Sigmoid colon (tissue), 7 donors: ENCODE measurements around the gene GPR180. TPM values are rescaled to one million over a fixed set of nuclear protein-coding genes. Genes with fewer than 3 reads are reported as not detected.

Source experiments
- DNase-seq: peaks from one replicate; pipeline ENCODE4 v3.0.0-alpha.2; 2019
- H3K27ac ChIP-seq, 4 donors: fragments of 200-600 bp; sonication (generic); one replicate each; pipeline ENCODE4 v1.5.1; 2016 to 2019; ENCODE audit warnings: mild to moderate bottlenecking in 1 of 4
- H3K27me3 ChIP-seq, 3 donors: fragments of 200-600 bp; sonication (generic); one replicate each; pipeline ENCODE4 v1.5.1; 2019; ENCODE audit warnings: mild to moderate bottlenecking in 1 of 3
- H3K36me3 ChIP-seq, 4 donors: fragments of 200-600 bp; sonication (generic); one replicate each; pipeline ENCODE4 v1.5.1; 2016 to 2019
- H3K4me1 ChIP-seq, 4 donors: fragments of 200-600 bp; sonication (generic); one replicate each; pipeline ENCODE4 v1.5.1; 2017 to 2019
- H3K4me3 ChIP-seq, 4 donors: fragments of 200-600 bp; sonication (generic); one replicate each; pipeline ENCODE4 v1.5.1; 2017 to 2019; ENCODE audit warnings: mild to moderate bottlenecking in 2 of 4, moderate library complexity in 1 of 4
- H3K9me3 ChIP-seq, 4 donors: fragments of 200-600 bp in 3 of 4; sonication (generic) in 3 of 4; one replicate each; pipeline versions ENCODE4 v1.5.1 to v1.6.1; 2013 to 2019
- CTCF ChIP-seq, 4 experiments: fragments of 450-650 bp in 3 of 4; fragments of 200-600 bp in 1 of 4; IDR thresholded peaks; one replicate each; pipeline ENCODE4 v1.5.1; 2016 to 2019; ENCODE audit warnings: antibody characterized with exemption in 4 of 4, mild to moderate bottlenecking in 3 of 4, moderate library complexity in 2 of 4
- EP300 ChIP-seq, 4 donors: sonication (generic); formaldehyde crosslinking; IDR thresholded peaks; one replicate each; pipeline ENCODE4 v1.6.1; 2017; ENCODE audit warnings: antibody characterized with exemption in 4 of 4
- POLR2A ChIP-seq, 2 donors: fragments of 450-650 bp; IDR thresholded peaks; one replicate each; pipeline ENCODE4 v1.6.1; 2016; ENCODE audit warnings: antibody characterized with exemption in 2 of 2, mild to moderate bottlenecking in 2 of 2, moderate library complexity in 2 of 2
- POLR2AphosphoS5 ChIP-seq, 4 donors: sonication (generic); formaldehyde crosslinking; IDR thresholded peaks; one replicate each; pipeline ENCODE4 v1.6.1; 2017; ENCODE audit warnings: antibody characterized with exemption in 4 of 4
- WGBS, 2 donors: extraction: QIAGEN DNeasy Blood & Tissue Kit; methylation state at CpG; one replicate each; pipeline ENCODE4 v1.1.7; 2013; 5-methylcytosine and 5-hydroxymethylcytosine counted together
- intact Hi-C: fragments of 100-400 bp; cut with DNase I; formaldehyde crosslinking; loops from one replicate; pipeline ENCODE4 v1.15.1; 2023
- polyA plus RNA-seq, 3 donors: library from polyadenylated mRNA; stranded (reverse); fragments of 200-250 nt; gene quantifications; one replicate each; pipeline ENCODE4 v1.2.3, GENCODE V29; 2013
- total RNA-seq, 4 donors: library from RNA; depleted of rRNA; stranded (reverse); fragments of >200 nt; gene quantifications; one replicate each; pipeline ENCODE4 v1.1.0, GENCODE V29; 2016
- donor health status: healthy with polysubstance abuse.
- donor health status: Bipolar disorder and iron deficiency.
- donor health status: healthy.

GPR180 gene
- total and polyA plus RNA-seq, 7 donors, result 0.69 to 6.9 (median 4.9) TPM

GRCh38 chr13:94561126-94561525 is 40.5 kb upstream of the GPR180 start:
- no peak overlapping the region for H3K4me3 ChIP-seq
- 91 to 96% methylated on average over 3 of the region's 3 CpGs for WGBS, 2 donors
- H3K36me3 ChIP-seq, result peaks cover 0 to 5% (median 0%) of the 10 kb centered on the region in 4 donors
- H3K27ac ChIP-seq, result no peak overlapping the region
- intact Hi-C loops, result no loop called here
- no peaks in the 10 kb centered on the region for H3K9me3 ChIP-seq
- no peak for TF ChIP-seq CTCF (IDR thresholded peaks at IDR 0.05)
- no peak for TF ChIP-seq POLR2AphosphoS5 (IDR thresholded peaks at IDR 0.05)
- TF ChIP-seq EP300 (IDR thresholded peaks at IDR 0.05), result no peak
- no peak for TF ChIP-seq POLR2A (IDR thresholded peaks at IDR 0.05)
- no peaks in the 10 kb centered on the region for H3K4me1 ChIP-seq
- no peak for DNase-seq
- H3K27me3 ChIP-seq, result no peaks in the 10 kb centered on the region

- no peak overlapping the region for H3K27ac ChIP-seq
- intact Hi-C loops, result no loop called here
- H3K9me3 ChIP-seq, result no peaks in the 10 kb centered on the region
- DNase-seq, result no peak
- H3K4me1 ChIP-seq, result no peaks in the 10 kb centered on the region
- peaks cover 0 to 38% (median 11%) of the 10 kb centered on the region in 4 donors for H3K36me3 ChIP-seq
- TF ChIP-seq POLR2AphosphoS5 (IDR thresholded peaks at IDR 0.05) (no peak), EP300 (IDR thresholded peaks at IDR 0.05) (no peak), POLR2A (IDR thresholded peaks at IDR 0.05) (no peak), CTCF (IDR thresholded peaks at IDR 0.05) (no peak)
- no peaks in the 10 kb centered on the region for H3K27me3 ChIP-seq
- H3K4me3 ChIP-seq, result no peak overlapping the region
- 95 to 97% methylated on average over 3 of the region's 3 CpGs for WGBS, 2 donors
Measured at GRCh38 chr13:94567581-94567980, 34.1 kb upstream of the GPR180 start.

- H3K4me1 ChIP-seq, result no peaks in the 10 kb centered on the region
- H3K27me3 ChIP-seq, result no peaks in the 10 kb centered on the region
- H3K9me3 ChIP-seq, result no peaks in the 10 kb centered on the region
- intact Hi-C loops, result no loop called here
- TF ChIP-seq EP300 (IDR thresholded peaks at IDR 0.05) (no peak), CTCF (IDR thresholded peaks at IDR 0.05) (no peak), POLR2AphosphoS5 (IDR thresholded peaks at IDR 0.05) (no peak), POLR2A (IDR thresholded peaks at IDR 0.05) (no peak)
- H3K4me3 ChIP-seq, result no peak overlapping the region
- WGBS, 2 donors, result 96 to 100% methylated on average over 1 of the region's 1 CpG
- H3K27ac ChIP-seq, result no peak overlapping the region
- H3K36me3 ChIP-seq, result peaks cover 2 to 42% (median 19%) of the 10 kb centered on the region in 4 donors
- no peak for DNase-seq
Measured at GRCh38 chr13:94568443-94568842, 33.2 kb upstream of the GPR180 start.

- no peak for TF ChIP-seq POLR2A (IDR thresholded peaks at IDR 0.05)
- no peak for TF ChIP-seq POLR2AphosphoS5 (IDR thresholded peaks at IDR 0.05)
- no peak for TF ChIP-seq CTCF (IDR thresholded peaks at IDR 0.05)
- TF ChIP-seq EP300 (IDR thresholded peaks at IDR 0.05), result no peak
- WGBS, 2 donors, result 92 to 94% methylated on average over 3 of the region's 3 CpGs
- peaks cover 9 to 54% (median 24%) of the 10 kb centered on the region in 4 donors for H3K36me3 ChIP-seq
Measured at GRCh38 chr13:94569615-94570014, 32.0 kb upstream of the GPR180 start.

GRCh38 chr13:94579063-94579462 is 22.6 kb upstream of the GPR180 start:
- Histone ChIP-seq H3K4me1 (no peaks in the 10 kb centered on the region), H3K9me3 (no peaks in the 10 kb centered on the region), H3K4me3 (no peak overlapping the region), H3K27me3 (no peaks in the 10 kb centered on the region), H3K36me3 (peaks cover 19 to 94% (median 31%) of the 10 kb centered on the region in 4 donors), H3K27ac (no peak overlapping the region)
- WGBS, 2 donors, result 82 to 83% methylated on average over 1 of the region's 1 CpG
- no peak for TF ChIP-seq EP300 (IDR thresholded peaks at IDR 0.05)
- TF ChIP-seq POLR2A (IDR thresholded peaks at IDR 0.05), result no peak
- no peak for TF ChIP-seq CTCF (IDR thresholded peaks at IDR 0.05)
- TF ChIP-seq POLR2AphosphoS5 (IDR thresholded peaks at IDR 0.05), result no peak
- intact Hi-C loops, result no loop called here
- no peak for DNase-seq

More at GRCh38 chr13:94569615-94570014, 32.0 kb upstream of the GPR180 start:
- Histone ChIP-seq H3K9me3 (no peaks in the 10 kb centered on the region), H3K27me3 (no peaks in the 10 kb centered on the region), H3K4me3 (no peak overlapping the region), H3K4me1 (no peaks in the 10 kb centered on the region), H3K27ac (no peak overlapping the region)
- DNase-seq, result no peak
- intact Hi-C loops, result no loop called here
